B cell (primary cell): ENCODE data around the gene ZCCHC10.

ENCODE experiments used
- EZH2 ChIP-seq: IDR thresholded peaks from 2 replicates; pipeline ENCODE4 v1.6.1; 2012; ENCODE audit warnings: borderline replicate concordance, low read depth, mild to moderate bottlenecking, moderate library complexity, low read length; ENCODE audit not compliant: insufficient read depth, poor library complexity, severe bottlenecking
- TF ChIP-seq, protein P1 (sequence below): fragments of 200-600 bp; IDR thresholded peaks from one replicate; pipeline ENCODE4 v1.8.0; 2022; ENCODE audit warnings: antibody characterized with exemption, mild to moderate bottlenecking

DNA sequence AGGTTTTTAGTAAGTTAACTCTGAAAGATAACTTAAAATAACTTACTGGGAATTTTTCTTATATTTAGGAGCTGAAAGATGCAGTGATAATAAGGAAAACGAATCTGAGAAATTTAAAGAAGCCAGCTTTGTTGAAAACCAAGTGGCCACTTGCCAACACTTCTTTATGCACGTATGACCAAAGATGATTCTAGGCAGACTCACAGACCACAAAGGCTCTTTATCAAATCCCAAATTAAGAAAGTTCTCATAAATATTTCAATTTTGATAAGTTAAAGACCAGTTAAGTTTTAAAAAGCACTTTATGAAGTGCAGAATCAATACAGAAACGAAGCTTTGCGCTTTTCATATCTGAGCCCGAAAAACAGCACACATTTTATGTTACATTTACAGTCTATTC is 64.5 kb downstream of the ZCCHC10 start:
- TF ChIP-seq, protein P1, sequence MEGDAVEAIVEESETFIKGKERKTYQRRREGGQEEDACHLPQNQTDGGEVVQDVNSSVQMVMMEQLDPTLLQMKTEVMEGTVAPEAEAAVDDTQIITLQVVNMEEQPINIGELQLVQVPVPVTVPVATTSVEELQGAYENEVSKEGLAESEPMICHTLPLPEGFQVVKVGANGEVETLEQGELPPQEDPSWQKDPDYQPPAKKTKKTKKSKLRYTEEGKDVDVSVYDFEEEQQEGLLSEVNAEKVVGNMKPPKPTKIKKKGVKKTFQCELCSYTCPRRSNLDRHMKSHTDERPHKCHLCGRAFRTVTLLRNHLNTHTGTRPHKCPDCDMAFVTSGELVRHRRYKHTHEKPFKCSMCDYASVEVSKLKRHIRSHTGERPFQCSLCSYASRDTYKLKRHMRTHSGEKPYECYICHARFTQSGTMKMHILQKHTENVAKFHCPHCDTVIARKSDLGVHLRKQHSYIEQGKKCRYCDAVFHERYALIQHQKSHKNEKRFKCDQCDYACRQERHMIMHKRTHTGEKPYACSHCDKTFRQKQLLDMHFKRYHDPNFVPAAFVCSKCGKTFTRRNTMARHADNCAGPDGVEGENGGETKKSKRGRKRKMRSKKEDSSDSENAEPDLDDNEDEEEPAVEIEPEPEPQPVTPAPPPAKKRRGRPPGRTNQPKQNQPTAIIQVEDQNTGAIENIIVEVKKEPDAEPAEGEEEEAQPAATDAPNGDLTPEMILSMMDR, result no peak
- TF ChIP-seq EZH2, result no peak
